Stimulated activated CD8-positive, alpha-beta memory T cell treated with anti-CD3 and anti-CD28 coated beads, Interleukin-15, amount 100 ng/mL, for 24 hours (primary cell): ENCODE data around the gene QSOX2.

Experiments used
- DNase-seq: peaks from one replicate; pipeline ENCODE4 v3.0.0-alpha.2; 2020; ENCODE audit warnings: low read depth

QSOX2 gene

DNA sequence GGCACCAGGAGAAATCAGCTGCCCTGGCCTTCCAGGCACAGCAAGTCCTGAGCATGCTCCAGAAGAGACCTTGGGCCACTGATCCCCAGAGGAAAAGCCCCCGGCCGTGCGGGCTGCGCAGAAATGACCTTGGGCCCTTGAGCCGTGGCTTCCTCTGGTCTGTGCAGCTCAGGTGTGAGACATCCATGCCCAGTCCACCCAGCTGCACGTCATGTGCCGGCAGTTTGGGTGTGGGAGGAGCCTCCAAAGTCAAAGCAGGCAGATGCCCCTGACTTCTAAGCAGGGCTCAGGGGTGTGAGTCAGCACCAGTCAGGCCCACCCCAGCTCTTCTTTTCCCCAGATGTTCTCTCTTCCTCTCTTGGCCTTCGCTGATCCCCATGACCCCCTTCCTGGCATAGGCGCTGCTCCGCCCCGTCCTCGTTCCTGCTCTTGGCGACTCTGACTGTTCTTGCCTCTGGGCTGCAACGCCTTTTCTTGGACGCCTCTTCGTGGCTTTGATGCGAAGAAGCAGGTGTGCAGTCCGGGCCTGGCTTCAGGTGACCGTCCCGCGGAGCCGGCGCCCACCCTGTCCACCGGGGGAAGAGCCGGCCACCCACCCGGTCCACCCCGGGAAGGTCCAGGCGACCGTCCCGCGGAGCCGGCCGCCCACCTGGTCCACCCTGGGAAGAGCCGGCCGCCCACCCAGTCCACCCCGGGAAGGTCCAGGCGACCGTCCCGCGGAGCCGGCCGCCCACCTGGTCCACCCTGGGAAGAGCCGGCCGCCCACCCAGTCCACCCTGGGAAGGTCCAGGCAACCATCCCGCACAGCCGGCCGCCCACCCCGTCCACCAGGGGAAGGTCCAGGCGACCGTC, 5.9 kb upstream of the QSOX2 start:
- no peak for DNase-seq

DNA sequence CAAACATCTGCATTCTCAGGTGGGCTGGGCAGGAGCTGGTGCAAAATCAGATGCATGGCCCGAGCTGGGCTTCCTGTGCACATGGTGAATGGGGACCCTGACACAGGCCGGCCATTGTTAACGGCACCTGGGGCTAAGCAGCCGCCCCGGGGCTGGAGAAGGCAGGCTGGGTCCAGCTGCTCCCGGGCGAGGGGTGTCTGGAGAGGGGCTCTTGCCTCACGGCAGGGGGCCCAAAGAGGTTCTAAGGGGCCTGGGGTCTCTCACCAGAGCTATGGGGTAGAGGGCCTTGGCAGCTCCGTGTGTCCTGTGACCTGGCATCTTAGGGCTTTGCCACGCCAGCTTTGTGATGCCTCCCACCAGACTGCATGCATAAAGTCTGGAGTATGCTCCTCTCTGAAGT, 5.1 kb upstream of the QSOX2 start:
- DNase-seq: no peak

DNA sequence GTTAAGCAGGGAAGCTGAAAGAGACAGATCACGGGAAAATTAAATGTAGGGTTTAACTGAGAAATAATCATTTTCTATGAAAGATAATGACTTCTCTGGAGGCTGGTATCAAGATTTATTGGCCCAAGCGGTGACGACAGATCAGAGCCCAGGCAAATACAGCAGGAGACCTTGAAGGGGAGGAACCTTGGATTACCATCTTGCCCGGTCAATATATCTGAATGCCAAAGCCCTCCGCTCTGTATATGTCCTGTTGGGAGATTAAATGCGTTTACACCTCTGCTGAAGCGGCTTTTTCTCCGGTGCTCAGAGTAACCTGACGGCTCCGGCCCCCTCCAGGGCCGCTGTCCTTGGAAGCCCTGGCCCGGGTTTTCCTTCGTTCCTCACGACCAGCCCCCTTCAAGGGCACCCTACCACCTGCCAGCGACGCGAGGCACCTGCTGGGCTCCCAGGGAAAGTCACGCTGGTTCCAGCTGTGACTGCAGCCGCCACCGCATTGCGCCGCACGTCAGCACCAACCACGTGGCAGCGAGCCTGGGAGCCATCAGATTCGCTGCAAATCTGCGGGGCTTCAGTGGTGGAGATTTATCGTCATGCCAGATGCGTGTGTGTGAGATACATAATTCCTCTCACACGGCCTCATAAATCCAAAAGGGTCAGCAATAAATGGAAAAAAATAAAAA, 4.4 kb upstream of the QSOX2 start:
- no peak for DNase-seq

DNA sequence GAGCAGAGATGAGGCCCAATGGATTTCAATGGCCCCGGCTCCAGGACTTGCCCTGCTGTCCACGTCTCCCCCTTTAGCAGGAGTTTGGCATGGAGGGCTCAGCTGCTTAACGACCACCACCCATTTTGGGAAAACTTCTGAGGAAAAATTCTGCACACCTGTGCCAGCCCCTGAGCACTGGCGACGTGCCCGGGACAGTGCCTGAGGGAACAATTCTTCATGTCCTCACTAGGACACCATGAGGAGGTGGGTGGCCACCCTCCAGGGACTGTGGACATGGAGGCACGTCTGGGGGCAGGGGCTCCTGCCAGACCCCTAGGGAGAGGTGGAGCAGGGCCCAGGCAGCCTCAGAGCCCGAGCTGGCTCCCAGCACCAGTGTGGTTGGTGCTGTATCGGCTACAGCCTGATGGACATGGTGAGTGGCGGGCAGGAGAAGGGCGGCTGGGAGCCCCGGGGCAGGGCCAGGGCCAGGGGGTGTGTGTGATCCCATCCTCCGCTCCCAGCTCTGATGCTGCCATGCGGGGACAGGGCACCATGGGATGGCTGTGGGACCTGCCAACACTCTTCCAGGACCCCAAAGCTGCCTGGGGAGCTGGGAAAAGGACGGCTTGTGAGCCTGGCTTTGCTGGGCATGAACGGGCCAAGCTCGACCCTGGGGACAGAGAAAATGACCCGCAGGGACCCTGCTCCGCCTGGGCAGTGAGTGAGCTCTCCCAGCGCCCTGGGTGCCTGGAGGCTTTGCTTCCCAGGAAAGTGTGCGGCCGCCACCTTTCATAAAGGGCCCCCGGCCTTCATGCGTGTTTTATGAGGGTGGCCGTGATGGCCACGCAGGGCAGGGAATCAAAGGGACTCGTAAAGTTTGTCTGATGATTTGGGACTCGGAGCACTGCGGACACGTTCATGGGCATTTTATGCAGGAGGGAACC, 3.6 kb upstream of the QSOX2 start:
- DNase-seq: no peak

DNA sequence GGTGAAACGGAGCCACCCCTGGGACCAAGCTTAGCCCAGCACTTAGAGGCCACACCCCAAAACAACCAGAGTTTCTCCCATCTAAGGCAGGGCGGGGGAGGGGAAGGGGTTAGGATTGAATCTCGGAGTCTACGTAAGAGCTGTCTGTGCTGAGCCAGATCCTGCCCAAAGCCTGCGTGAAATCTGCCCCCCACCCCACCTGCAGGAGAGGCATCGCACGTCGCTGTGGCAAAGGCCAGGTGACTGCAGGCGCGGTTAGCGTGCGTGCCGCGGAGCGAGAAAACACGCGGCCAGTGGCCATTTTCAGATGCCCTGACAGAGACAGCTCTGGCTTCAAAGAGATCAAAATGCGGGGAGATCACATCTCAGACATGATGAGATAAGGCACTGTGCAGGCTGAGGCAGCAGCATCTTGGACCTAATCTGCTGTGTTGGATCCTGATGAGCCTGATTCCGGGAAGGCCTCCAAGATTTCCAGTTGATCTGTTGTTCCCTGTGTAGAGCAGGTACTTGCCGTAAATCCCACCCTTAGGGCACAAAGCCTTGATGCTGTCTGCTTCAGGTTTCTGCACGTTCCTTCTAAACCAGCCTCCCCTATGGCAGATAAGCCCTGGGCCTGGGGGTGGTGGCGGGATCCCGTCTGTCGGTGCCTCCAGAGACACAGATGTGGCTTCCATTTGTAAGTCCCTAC, 2.5 kb upstream of the QSOX2 start:
- no peak for DNase-seq

DNA sequence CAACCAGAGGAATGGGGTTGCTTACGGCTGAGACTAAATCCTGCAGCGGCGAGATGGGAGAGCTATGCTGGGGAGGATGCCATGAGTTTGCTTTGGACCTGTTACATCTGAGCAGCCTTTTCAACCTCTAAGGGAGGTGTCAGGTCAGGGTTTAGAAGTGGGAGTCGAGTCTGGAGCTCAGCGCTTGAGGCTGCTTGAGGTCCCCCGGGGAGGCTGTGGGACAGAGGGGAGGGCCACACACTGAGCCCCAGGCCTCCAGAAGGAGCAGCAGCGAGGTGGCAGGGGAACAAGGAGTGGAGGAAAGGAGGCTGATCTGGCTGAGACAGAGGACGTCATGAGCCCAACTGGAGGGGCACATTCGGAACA, 1.9 kb upstream of the QSOX2 start:
- no peak for DNase-seq

DNA sequence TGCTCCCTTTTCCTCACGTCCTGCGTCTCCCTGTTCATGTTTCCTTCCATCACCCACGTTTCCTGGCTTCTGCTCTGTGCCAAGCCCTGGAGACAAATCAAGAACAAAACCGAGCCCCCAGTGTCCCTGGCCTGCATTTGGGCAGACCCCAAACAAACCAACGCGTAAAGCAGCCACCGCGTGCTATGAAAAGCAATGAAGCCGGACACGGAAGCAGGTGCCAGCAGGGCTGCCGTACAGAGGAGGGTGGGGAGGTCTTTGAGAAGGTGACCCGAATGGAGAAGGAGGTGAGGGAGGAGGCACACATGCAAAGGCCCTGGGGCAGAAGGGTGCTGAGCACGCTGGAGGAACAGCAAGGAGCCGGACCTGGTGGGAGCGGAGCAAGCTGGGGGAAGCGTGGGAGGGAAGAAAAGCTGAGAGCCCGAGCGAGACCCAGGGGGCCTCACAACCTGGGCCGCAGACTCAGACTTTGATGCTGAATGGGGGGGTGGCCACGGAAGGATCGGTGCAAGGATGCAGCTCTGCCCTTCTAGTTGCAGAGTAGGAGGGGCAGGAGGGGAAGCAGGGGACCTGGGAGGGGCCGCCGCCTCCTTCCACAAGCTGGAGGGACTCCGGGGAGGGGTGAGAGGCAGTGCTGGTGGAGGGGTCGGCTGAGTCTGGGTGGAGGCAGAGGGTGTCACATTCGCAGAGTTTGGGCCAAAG, 1.4 kb upstream of the QSOX2 start:
- no peak for DNase-seq

DNA sequence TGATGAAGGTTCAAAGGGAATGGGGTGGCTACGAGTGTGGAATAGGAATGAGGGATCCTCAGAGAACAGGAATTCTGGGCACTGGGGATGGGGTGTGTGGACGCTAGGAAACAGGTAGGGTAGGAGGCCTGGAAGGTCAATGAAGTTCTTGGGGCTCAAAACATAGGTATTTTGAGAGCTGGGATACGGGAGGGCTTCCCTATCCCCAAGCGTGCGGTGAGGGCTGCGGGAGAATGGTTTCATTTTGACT, 718 bp downstream of the QSOX2 start:
- no peak for DNase-seq

DNA sequence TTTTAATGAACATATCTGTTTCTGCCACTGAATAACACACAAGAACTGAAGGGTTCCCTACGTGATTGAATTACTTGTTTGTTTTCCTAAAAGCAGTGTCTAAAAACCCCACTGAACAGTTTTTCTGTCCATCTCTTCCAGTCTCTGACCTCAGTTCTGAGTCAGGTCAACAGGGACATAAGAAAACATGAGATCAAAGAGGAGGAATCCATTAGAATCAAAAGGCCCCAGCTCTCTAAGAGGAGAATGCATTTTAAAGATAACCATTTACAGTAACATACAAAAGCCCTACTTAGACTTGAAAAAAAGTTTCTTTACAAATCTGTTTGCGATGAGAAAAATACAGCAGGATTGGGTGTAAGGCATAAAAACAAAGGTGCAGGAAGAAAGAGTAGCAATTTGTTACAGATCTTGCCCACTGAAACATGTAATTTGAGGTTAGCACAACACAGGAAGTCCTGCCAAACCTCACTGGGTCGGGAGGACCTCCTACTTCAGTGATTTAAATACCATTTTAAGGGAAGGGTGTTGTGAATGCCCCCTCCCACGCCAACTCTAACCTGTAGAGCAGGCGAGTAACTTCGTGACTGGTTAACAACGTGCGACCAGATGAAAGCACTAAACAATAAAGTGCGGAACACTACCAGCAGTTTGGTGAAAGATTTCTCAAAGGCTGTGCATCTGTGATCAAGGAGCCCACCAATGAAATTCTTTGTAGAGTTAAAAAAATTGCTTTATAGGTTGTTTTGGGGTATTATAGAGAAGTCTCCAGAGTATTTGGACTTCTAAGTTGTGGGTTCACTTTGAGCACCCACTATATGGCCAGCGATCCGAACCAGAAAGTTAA, 1.3 kb downstream of the QSOX2 start:
- no peak for DNase-seq

DNA sequence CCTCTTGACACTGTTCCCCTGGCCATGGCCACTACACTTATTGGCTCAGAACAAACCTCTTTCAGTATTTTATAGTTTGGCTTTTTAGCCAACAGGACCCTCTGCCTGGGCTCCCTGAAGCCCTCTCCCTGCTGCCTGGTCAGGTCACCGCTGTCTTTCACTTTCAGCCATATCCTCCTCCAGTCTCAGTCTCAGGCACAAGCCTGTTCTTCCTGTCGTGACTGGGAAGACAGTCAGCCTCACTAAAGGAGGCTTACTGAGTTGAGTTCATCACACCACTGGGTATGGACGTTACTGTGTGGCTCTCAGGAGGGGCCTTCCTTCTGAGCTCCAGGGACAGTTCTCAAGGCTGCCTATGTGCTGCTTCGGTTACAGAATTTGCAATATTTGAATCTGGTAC, 2.0 kb downstream of the QSOX2 start:
- DNase-seq: no peak

DNA sequence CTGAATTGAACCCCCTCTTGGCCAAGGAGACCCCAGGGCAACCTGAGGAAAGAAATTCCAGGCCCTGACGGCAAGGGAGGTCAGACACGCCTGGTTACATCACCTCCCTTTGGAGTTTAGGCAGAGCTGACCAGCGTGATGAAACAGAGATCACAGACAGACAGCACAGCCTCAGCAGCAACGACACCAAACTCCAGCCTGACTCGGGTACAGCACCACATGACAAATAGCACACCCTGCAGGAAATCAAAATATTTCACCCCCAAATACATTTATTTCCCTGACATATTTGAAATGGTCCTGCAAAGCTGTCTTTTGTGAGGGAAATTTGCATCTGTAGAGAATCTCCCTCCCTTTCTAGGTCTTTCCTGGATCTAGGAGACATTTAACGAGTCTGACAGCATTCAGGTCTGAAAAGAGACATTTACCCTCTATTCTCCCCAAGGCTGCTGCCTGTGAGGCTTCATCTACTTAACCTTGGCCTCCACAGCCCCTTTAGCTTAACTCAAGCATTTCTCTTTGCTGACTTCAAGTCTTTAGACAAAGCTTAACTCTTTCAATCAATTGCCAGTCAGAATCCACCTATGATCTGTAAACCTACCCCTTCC, 2.6 kb downstream of the QSOX2 start:
- no peak for DNase-seq

DNA sequence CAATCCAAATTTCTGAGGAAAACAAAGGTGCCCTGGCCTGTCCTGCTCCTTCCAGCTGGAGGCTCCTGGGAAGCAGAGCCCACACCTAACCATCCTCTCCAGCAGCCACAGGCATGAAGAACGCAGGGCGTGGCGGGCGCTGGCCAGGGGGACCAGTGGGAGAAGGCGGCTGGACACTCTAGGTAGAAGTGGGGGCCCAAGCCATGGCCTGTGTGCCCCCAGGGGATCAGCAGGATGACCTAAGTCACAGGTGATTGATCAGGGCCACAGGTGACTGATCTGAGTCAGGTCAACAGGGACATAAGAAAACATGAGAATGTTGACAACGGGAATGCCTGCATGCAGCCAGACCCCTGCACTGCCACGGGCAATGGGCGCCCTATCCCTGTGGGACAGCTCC, 3.4 kb downstream of the QSOX2 start:
- DNase-seq: no peak

DNA sequence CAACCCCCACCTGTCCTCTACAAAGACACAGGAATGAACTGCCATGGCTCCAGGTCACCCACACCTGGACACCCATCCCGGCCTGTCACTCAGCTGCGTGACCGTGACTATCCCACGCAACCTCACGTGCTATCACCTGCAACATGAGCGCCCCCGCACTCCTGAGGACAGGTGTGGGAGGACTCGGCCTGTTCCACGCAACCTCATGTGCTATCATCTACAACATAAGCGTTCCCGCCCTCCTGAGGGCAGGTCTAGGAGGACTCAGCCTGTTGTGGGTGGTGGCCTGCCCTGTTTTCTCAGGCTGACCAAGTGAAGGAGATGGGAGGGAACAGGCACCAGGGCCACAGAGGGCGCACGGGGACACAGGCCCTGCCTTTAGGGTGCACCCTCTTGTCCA, 4.1 kb downstream of the QSOX2 start:
- no peak for DNase-seq

DNA sequence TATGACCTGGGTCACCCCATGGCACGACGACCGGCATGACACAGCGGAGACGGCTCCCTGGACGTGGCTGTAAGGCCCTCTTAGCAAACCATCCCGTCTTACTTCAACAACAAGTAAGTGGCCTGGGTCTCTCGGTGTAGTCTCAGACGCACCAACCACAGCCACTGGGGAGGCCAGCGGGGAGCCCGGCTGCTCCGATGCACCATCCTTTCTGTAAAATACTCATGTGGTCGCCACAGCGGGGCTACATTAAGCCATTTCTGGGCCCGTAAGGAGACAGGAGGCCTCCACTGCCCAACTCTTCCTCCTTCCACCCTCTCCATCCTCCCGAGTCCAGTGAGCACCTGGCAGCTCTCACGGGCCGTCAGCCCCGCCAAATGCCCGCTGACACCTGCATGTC, 4.7 kb downstream of the QSOX2 start:
- no peak for DNase-seq

DNA sequence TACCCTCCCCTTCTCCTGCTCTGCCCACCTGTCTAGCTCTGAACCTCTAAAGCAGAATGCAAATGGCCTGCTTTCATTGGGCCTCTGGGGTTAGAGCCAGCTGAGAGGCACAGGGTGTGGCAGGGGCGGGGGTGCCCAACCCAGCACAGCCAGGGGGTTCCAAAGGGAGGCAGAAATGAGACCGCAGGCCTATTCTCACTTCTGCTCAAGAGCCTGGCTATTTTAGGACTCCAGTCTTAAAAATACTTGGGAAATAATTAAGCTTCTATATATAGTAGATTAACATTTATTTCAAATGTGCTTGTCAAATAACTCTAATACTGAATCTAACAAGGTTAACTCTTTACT, 5.7 kb downstream of the QSOX2 start:
- DNase-seq: no peak

DNA sequence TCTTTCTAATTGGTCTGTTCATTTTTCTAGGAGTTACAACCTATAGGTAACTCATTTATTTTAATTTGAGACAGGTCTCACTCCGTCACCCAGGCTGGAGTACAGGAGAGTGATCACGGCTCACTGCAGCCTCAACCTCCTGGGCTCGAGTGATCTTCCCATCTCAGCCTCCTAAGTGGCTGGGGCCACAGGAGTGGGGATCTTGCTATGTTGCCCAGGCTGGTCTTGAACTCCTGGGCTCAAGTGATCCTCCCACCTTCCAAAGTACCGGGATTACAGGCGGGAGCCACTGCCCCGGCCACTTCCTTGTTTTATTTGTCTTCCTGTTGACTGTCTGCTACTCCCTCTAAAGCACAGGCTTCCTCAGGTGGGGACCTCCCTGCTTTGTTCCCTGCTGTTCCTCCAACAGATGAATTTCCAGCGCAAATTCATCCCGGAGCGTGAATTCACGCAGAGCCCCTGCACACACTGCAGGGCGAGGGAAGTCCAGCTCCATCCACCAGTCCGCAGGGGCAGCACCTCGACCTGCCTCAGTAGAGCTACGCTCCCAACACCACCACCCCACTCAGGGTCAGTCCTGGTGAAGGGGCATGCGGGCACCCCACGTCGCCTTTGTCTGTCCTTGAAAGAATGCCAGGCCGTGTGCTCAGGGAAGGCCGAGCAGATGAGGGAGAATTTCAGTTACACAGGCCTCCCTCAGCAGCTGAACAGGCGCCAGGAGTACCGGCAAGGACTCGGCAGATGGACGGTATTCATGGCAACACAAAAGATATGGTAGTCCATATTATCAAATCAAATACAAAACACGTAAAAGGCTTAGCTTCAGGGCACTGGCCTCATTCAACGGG, 6.3 kb downstream of the QSOX2 start:
- DNase-seq: no peak

DNA sequence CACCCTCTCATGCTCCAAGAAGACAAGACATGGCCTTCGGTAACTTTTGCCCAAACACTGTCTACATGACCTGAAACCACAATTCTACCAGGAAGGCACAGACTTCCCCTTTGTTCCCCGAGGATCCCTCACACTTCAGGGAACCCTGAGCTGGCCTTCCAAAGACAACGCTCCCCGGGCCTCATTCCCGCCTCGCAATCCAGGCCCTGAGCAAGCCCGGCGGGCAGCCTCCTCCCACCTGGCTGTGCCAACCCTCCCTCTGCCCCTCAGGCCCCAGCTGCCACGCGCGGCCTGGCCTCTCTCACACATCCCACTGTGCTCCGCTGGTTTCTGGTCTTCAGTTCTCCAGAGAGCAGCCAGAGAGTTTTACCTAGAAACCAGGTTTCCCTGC, 7.3 kb downstream of the QSOX2 start:
- DNase-seq: no peak

DNA sequence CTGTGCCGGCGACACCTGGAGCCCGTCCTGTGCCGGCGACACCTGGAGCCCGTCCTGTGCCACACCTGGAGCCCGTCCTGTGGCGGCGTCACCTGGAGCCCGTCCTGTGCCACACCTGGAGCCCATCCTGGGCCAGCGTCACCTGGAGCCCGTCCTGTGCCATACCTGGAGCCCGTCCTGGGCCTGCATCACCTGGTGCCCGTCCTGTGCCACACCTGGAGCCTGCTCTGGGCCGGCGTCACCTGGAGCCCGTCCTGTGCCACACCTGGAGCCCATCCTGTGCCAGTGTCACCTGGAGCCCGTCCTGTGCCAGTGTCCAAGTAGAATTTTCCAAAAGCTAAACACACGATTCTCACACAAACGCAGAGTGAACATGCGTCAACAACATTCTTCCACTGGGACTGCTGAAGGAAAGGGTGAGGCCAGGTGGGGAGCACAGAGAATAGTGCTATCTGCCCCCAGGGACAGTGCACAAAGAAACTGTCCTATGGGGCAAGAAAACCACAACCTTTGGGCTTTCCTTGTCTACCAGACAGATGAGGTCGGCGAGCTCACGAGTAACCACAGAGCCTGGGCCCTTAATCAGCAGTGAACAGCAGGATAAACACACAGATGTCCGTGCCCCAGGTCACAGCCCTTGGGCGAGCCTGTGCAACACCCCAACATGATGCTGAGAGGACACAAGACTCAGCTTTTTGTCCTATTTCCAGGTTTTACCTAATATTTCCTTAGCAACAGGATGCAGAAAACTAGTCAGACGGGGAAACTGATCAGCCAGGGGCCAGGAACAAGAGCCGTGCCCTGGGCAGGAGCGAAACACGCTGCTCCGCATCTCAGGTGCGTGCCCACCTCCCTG, 7.9 kb downstream of the QSOX2 start:
- DNase-seq: no peak
